Measurements from ENCODE around the gene CTRB2. TPM values are rescaled to one million over a fixed set of nuclear protein-coding genes. Genes with fewer than 3 reads are reported as not detected.

The CTRB2 gene
- total and polyA plus RNA-seq, 2 of the 8 experiments (the other 6 are each of a cell fraction or from before 2014, with no cell fraction given), result not detected

GRCh38 chr16:75225092-75225491 lies 18.1 kb upstream of the CTRB2 start:
- no peak overlapping the region for H3K23ac ChIP-seq (ENCODE audit: insufficient read length)
- no peaks in the 10 kb centered on the region for H3K23me2 ChIP-seq (ENCODE audit: low read depth, low read length)
- H3K27me3 ChIP-seq (replicated peaks in 1 of 4; ENCODE audit: control insufficient read depth in 3 of 4, extremely low read depth in 1 of 4, insufficient read depth in 3 of 4, low read length in 3 of 4), result no peaks in the 10 kb centered on the region
- H2AFZ ChIP-seq (ENCODE audit: low read length), result no peak overlapping the region
- TF ChIP-seq ATF2 (IDR thresholded peaks at IDR 0.05; ENCODE audit: low read length) (no peak), EGR1 (IDR thresholded peaks at IDR 0.05; ENCODE audit: borderline replicate concordance, low read depth, low read length) (no peak), RFX5 (IDR thresholded peaks at IDR 0.05; ENCODE audit: borderline replicate concordance, low read depth, low read length) (no peak), GABPA (IDR thresholded peaks at IDR 0.05; ENCODE audit: borderline replicate concordance, insufficient read depth, low read length) (no peak), POLR2AphosphoS5 (IDR thresholded peaks at IDR 0.05; ENCODE audit: low read depth, low read length) (0 out of 2 replicates have a peak, but pooled peaks have one; percentile 23)
- H3K4me2 ChIP-seq (ENCODE audit: insufficient read depth in 1 of 2, low read depth in 2 of 2, low read length in 2 of 2), result no peak overlapping the region
- DNase-seq (ENCODE audit: low read depth in 1 of 2, low spot score in 2 of 2) (no peak), FAIRE-seq (no peak)
- no peak overlapping the region for H2BK12ac ChIP-seq (ENCODE audit: low read depth, low read length)
- no peak overlapping the region for H4K5ac ChIP-seq (ENCODE audit: insufficient read length, low read depth, low read length)
- no peak overlapping the region for H3K56ac ChIP-seq (replicated peaks; ENCODE audit: insufficient read length, low read depth, low read length)
- H2BK120ac ChIP-seq (replicated peaks; ENCODE audit: low read depth, low read length), result no peak overlapping the region
- no peak overlapping the region for H3K14ac ChIP-seq (ENCODE audit: insufficient read length)
- H3K4me3 ChIP-seq (ENCODE audit: extremely low read depth in 1 of 4, insufficient read depth in 2 of 4, low read depth in 3 of 4, low read length in 4 of 4), result no peak overlapping the region
- peaks cover 0 to 4% (median 0%) of the 10 kb centered on the region in 4 experiments; a peak in 1 of 7 replicates for H3K4me1 ChIP-seq (replicated peaks in 1 of 4; ENCODE audit: control insufficient read depth in 3 of 4, insufficient read depth in 4 of 4, low read length in 3 of 4)
- no peak overlapping the region for H3K27ac ChIP-seq (ENCODE audit: low read depth, low read length)
- POLR2A ChIA-PET (ENCODE audit: partially characterized antibody), result interaction anchor here (0.7 to 22.7 kb wide), 6 partner anchors 9 to 304 kb away, joined by 3 to 375 read pairs (median 7); partner anchors contain the start of genes BCAR1 and CTRB2
- H2BK20ac ChIP-seq (ENCODE audit: low read length), result no peak overlapping the region
- no peak overlapping the region for H2AK5ac ChIP-seq (ENCODE audit: low read depth, low read length)
- peaks cover 3 to 9% of the 10 kb centered on the region in 2 experiments for H4K20me1 ChIP-seq (replicated peaks in 1 of 2; ENCODE audit: control insufficient read depth in 1 of 2, insufficient read depth in 2 of 2, low read length in 2 of 2)
- no peak overlapping the region for H2BK15ac ChIP-seq (ENCODE audit: low read length)
- H3K79me1 ChIP-seq (ENCODE audit: low read depth, low read length), result no peaks in the 10 kb centered on the region
- H3K18ac ChIP-seq (ENCODE audit: extremely low read depth, low read length), result no peak overlapping the region; the same call in 1 of the 2 replicates
- H4K91ac ChIP-seq (replicated peaks; ENCODE audit: insufficient read length, low read length), result no peak overlapping the region
- no peak overlapping the region for H3K4ac ChIP-seq (replicated peaks; ENCODE audit: insufficient read length, low read depth, low read length)
- peak overlapping the region; percentile 52; the same call in 1 of the 2 replicates for H2BK5ac ChIP-seq (ENCODE audit: low read depth, low read length)
- no peaks in the 10 kb centered on the region for H3K79me2 ChIP-seq (ENCODE audit: control insufficient read depth in 1 of 2, insufficient read depth in 2 of 2, low read length in 2 of 2)
- H3K9ac ChIP-seq (replicated peaks in 1 of 4; ENCODE audit: extremely low read depth in 1 of 4, low read depth in 3 of 4, low read length in 3 of 4), result no peak overlapping the region; a peak in 1 of 7 replicates
- WGBS, 2 experiments (ENCODE audit: extremely low coverage in 1 of 2, insufficient coverage in 1 of 2, insufficient read length in 1 of 2, insufficient replicate concordance in 2 of 2, low coverage in 1 of 2, low lambda C conversion rate in 2 of 2, missing lambda C conversion rate in 1 of 2), result 93% methylated on average over 9 of the region's 12 CpGs; no CpG with 5 or more reads in 1 of the 2 experiments
- H3K9me3 ChIP-seq (ENCODE audit: insufficient read depth in 2 of 2, low read depth in 1 of 2, low read length in 1 of 2), result no peaks in the 10 kb centered on the region
- peaks cover 4 to 13% (median 8%) of the 10 kb centered on the region in 4 experiments; a peak in 5 of 8 replicates for H3K36me3 ChIP-seq (ENCODE audit: control insufficient read depth in 2 of 4, insufficient read depth in 4 of 4, low read length in 3 of 4)
- CTCF ChIA-PET (ENCODE audit: partially characterized antibody), result interaction anchor here (0.6 to 2.0 kb wide), 4 partner anchors 8 to 513 kb away, joined by 3 to 17 read pairs (median 4); no protein-coding TSS in a partner anchor
- no peak overlapping the region for H4K8ac ChIP-seq (ENCODE audit: extremely low read depth, insufficient read depth, low read length)
